ENCODE measurements around the gene SLMAP.
"Not testable (repeated sequence)": the region's sequence is repeated elsewhere in the genome, so short reads cannot be mapped to it uniquely, and the experiment has no call there.

Gene SLMAP

GRCh38 chr3:57803647-57804081, 47.6 kb downstream of the SLMAP start:
- peak overlapping the region; percentile 6 for H3K4me3 ChIP-seq (replicated peaks; ENCODE audit: low read depth, low read length)
- no peak for TF ChIP-seq CTCF (IDR thresholded peaks at IDR 0.05; ENCODE audit: low read length, missing control alignments)
- peak; percentile 91 for DNase-seq (ENCODE audit: low read depth)

- DNase-seq (ENCODE audit: low read depth), result no peak
- H3K4me3 ChIP-seq (replicated peaks; ENCODE audit: low read depth, low read length), result no peak overlapping the region
- no peak for TF ChIP-seq CTCF (IDR thresholded peaks at IDR 0.05; ENCODE audit: low read length, missing control alignments)
Measured at GRCh38 chr3:57805266-57805665, 49.2 kb downstream of the SLMAP start.

- no peak overlapping the region for H3K4me3 ChIP-seq (replicated peaks; ENCODE audit: low read depth, low read length)
- peak; percentile 74 for DNase-seq (ENCODE audit: low read depth)
- TF ChIP-seq CTCF (IDR thresholded peaks at IDR 0.05; ENCODE audit: low read length, missing control alignments), result no peak
Measured at GRCh38 chr3:57805674-57806073, 49.6 kb downstream of the SLMAP start.

- not testable (repeated sequence) for DNase-seq (ENCODE audit: low read depth); H3K4me3 ChIP-seq (replicated peaks; ENCODE audit: low read depth, low read length)
Measured at GRCh38 chr3:57806195-57806594, 50.1 kb downstream of the SLMAP start.

- DNase-seq (ENCODE audit: low read depth), result no peak
Measured at GRCh38 chr3:57808961-57809608, 53.0 kb downstream of the SLMAP start.

GRCh38 chr3:57809609-57809968, 53.5 kb downstream of the SLMAP start:
- no peak for TF ChIP-seq CTCF (IDR thresholded peaks at IDR 0.05; ENCODE audit: low read length, missing control alignments)
- no peak for DNase-seq (ENCODE audit: low read depth)

More at GRCh38 chr3:57808961-57809608, 53.0 kb downstream of the SLMAP start:
- no peak overlapping the region for H3K4me3 ChIP-seq (replicated peaks; ENCODE audit: low read depth, low read length)
- TF ChIP-seq CTCF (IDR thresholded peaks at IDR 0.05; ENCODE audit: low read length, missing control alignments), result no peak

GRCh38 chr3:57810048-57810447, 53.9 kb downstream of the SLMAP start:
- TF ChIP-seq CTCF (IDR thresholded peaks at IDR 0.05; ENCODE audit: low read length, missing control alignments), result no peak
- no peak for DNase-seq (ENCODE audit: low read depth)
- H3K4me3 ChIP-seq (replicated peaks; ENCODE audit: low read depth, low read length), result no peak overlapping the region

More at GRCh38 chr3:57809609-57809968, 53.5 kb downstream of the SLMAP start:
- no peak overlapping the region for H3K4me3 ChIP-seq (replicated peaks; ENCODE audit: low read depth, low read length)

Data from fibroblast of pulmonary artery (primary cell).